ENCODE results near the gene MDC1. TPM values are rescaled to one million over a fixed set of nuclear protein-coding genes. Genes with fewer than 3 reads are reported as not detected.
A peak's percentile ranks its signal among the peaks of the same experiment; 100 is the strongest.

The MDC1 gene
- total and polyA plus RNA-seq, 2 of the 13 experiments (the other 11 are each of a cell fraction or from before 2014, with no cell fraction given): 8.4 to 14.0 TPM

GRCh38 chr6:30672445-30673253 lies 44.4 kb downstream of the MDC1 start, which contains the start of gene DHX16 (continued):
- TF ChIP-seq HMGXB3 (CRISPR knock-in tag; IDR thresholded peaks at IDR 0.05; ENCODE audit: borderline replicate concordance): peak; percentile 73; the same call in 1 of the 2 replicates
- TF ChIP-seq NFIB (CRISPR knock-in tag; IDR thresholded peaks at IDR 0.05; ENCODE audit: borderline replicate concordance): no peak; the same call in 1 of the 2 replicates
- TF ChIP-seq PAXIP1 (CRISPR knock-in tag; conservative IDR thresholded peaks at IDR 0.05): peak; percentile 39
- peak; percentile 55 for TF ChIP-seq ZNF607 (CRISPR knock-in tag; IDR thresholded peaks at IDR 0.05; ENCODE audit: borderline replicate concordance)
- TF ChIP-seq RAD51 (IDR thresholded peaks at IDR 0.05; ENCODE audit: borderline replicate concordance): no peak
- TF ChIP-seq SIX1 (CRISPR knock-in tag; IDR thresholded peaks at IDR 0.05; ENCODE audit: borderline replicate concordance): peak; percentile 67; the same call in 1 of the 2 replicates
- TF ChIP-seq ZNF850 (CRISPR knock-in tag; conservative IDR thresholded peaks at IDR 0.05): peak; percentile 82; the same call in 1 of the 2 replicates
- TF ChIP-seq ZBTB21 (CRISPR knock-in tag; IDR thresholded peaks at IDR 0.05): 0 out of 2 replicates have a peak, but pooled peaks have one; percentile 21
- no peak for TF ChIP-seq NPAS2 (CRISPR knock-in tag; IDR thresholded peaks at IDR 0.05; ENCODE audit: borderline replicate concordance)
- TF ChIP-seq PREB (CRISPR knock-in tag; IDR thresholded peaks at IDR 0.05): no peak
- TF ChIP-seq E2F1 (CRISPR knock-in tag; IDR thresholded peaks at IDR 0.05): peak; percentile 29; the same call in 1 of the 2 replicates
- TF ChIP-seq CEBPB (IDR thresholded peaks at IDR 0.05; ENCODE audit: borderline replicate concordance, low read depth, low read length): no peak
- peak; percentile 4; the same call in 1 of the 2 replicates for TF ChIP-seq RARA (CRISPR knock-in tag; IDR thresholded peaks at IDR 0.05)
- no peak; the same call in 1 of the 2 replicates for TF ChIP-seq PBX3 (CRISPR knock-in tag; IDR thresholded peaks at IDR 0.05; ENCODE audit: borderline replicate concordance)
- no peak for TF ChIP-seq HOXA7 (CRISPR knock-in tag; IDR thresholded peaks at IDR 0.05)
- TF ChIP-seq NBN (conservative IDR thresholded peaks at IDR 0.05): no peak
- TF ChIP-seq ZFP1 (CRISPR knock-in tag; IDR thresholded peaks at IDR 0.05): peak; percentile 85

Data from HepG2 (cell line).